GM19025 (cell line): ENCODE measurements around the gene NTRK2.

Experiments
- ATAC-seq: cut with Tn5 transposase; IDR thresholded peaks from one replicate; pipeline ENCODE4 v1.9.1; 2021; ENCODE audit warnings: mild to moderate bottlenecking, low read depth, moderate library complexity; ENCODE audit not compliant: unreplicated experiment

NTRK2 gene

DNA sequence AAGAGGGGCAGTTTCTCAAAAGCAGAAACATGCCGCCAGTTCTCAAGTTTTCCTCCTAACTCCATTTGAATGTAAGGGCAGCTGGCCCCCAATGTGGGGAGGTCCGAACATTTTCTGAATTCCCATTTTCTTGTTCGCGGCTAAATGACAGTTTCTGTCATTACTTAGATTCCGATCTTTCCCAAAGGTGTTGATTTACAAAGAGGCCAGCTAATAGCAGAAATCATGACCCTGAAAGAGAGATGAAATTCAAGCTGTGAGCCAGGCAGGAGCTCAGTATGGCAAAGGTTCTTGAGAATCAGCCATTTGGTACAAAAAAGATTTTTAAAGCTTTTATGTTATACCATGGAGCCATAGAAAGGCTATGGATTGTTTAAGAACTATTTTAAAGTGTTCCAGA lies 142.8 kb downstream of the NTRK2 start:
- no peak for ATAC-seq

DNA sequence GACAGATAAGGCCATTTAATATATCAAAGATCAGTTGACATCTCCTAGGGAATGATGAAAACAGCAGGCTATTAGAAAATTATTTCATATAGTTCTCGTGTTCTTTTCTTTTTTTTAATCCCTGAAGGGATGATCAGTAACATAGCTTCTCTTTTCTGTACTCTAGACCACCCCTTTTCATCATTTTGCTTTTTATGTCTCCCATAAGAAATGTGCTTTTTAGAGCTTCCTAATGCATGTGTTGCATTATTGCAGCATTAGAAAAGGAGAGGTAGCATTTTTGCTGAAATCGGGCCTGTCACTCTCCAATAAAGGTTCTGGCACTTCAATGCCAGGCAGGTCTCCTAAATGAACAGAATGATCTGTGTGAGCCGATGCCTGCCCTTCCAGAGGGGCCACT lies 143.3 kb downstream of the NTRK2 start:
- ATAC-seq, result no peak

DNA sequence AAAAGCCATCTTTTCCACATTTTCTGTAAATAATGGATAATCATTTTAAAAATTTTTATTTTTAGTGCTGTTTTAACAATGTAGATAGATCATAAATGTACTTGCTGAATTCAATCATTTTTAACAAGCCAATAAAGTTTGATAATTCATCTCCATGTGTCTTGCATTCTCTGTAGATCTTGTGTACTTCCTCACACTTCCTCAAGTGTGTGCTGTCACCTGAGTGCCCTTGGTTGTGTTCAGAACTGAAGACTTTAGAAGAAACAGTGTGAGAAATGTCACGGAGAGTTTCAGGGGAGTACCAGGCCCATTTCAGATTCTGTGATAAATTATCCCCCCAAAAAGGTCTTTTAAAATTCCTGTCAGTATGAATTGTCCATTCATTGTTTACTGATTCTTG lies 146.0 kb downstream of the NTRK2 start:
- ATAC-seq, result no peak

DNA sequence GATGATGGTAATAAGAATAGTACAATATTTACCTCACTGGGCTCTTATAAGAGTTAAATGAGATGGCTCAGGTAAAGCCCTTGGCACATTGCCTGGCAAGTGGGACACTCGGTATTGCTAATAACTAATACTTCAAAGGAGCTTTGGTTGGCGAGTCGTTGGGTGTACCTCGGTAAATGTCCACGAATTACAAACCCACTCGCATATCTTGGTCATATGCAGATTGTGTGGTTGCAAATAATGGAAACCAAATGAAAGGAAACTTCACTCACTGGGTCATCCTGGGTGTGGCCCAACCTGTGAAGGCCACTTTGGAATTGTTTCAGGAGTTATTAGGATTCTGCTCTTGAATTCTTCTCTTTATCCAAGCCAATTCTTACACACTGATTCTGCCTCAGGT lies 147.5 kb downstream of the NTRK2 start:
- no peak for ATAC-seq

DNA sequence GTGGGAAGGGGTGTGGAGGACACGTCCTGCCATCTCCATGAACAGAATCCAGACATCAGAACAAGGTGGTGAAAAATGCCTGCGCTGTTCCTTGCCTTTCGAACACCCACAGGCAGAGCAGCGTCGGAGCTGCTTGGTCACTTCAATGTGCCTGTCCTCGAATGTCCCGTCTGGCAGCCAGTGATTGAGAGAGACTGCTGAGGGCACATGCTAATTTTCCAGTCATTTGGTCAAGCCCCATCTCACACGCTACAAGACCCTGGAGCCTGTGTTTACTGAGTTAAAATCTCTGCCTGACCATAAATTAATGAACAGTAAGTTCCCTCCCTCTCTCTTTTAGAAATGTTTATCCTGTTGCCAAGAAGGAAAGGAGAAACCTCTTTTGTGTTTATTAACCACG lies 149.3 kb downstream of the NTRK2 start:
- no peak for ATAC-seq

DNA sequence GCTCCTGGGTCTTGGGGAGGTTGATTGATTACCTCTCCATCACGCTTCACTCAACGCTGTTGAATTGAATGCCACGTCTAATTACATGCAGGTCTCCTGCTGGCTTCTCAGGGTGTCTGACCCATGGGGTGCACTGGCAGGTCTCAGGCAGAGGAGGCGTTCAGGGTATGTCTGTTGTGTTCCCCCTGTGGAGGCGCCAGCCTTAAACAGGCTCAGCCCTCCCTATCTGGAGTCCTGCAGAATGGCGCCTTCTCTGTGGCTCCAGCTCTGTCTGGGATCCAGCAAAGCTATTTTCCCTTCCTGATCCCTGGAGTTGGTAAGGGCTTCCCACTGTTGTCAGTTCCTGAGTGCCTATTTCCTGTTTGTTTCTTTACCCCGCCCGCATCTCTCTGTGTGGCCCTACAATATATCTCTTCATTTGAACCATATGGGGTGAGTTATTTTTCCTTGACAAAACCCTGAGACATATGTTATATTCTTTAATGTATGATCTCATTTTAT lies 150.0 kb downstream of the NTRK2 start:
- ATAC-seq, result no peak

DNA sequence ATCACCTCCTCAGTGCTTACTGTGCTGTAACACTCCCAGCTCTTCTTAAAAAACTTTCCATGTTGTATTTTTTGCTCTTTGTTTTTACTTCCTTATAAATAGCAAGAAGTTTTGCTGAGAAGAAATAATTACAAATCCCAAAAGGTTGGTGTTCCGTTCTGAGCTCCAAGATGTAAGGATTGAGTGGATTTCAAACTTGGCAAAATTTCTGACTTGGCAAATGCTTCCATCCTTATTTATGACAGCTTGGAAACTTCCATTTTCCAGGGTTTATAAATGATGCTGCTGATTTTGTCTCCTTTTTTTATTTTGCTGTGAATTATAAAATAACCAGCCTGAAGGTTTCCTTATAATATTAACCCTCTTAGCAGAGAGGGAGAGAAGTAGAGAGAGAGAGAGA lies 151.9 kb downstream of the NTRK2 start:
- no peak for ATAC-seq

DNA sequence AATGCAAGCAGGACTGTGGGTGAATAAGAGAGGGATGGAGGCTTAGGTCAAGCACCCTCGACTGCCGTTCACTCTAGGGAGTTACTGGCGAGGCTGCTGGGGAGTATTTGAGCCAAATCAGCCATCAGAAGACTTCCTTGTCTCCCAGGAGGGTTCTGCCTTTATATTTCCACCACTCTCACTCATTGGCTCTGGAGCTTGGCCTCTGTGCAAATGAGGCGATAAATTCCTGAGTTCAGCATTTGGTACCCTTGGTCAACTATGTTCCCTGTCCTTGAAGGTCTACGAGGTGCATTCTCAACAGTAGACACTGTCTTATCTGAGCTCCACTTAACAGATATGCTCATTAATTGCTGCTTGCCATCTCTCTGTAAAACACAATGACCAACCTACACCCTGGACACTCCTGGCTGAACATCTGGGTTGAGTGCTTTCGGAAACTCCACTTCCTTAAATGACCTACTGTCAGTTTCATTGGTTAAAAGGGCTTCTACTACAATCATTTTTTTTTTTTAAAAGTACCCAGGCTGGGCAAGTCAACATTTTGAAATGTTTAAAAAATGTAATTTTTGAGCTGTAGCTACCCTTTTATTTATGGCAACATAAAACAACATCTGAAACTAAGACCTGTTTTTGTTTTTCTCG lies 153.2 kb downstream of the NTRK2 start:
- no peak for ATAC-seq

DNA sequence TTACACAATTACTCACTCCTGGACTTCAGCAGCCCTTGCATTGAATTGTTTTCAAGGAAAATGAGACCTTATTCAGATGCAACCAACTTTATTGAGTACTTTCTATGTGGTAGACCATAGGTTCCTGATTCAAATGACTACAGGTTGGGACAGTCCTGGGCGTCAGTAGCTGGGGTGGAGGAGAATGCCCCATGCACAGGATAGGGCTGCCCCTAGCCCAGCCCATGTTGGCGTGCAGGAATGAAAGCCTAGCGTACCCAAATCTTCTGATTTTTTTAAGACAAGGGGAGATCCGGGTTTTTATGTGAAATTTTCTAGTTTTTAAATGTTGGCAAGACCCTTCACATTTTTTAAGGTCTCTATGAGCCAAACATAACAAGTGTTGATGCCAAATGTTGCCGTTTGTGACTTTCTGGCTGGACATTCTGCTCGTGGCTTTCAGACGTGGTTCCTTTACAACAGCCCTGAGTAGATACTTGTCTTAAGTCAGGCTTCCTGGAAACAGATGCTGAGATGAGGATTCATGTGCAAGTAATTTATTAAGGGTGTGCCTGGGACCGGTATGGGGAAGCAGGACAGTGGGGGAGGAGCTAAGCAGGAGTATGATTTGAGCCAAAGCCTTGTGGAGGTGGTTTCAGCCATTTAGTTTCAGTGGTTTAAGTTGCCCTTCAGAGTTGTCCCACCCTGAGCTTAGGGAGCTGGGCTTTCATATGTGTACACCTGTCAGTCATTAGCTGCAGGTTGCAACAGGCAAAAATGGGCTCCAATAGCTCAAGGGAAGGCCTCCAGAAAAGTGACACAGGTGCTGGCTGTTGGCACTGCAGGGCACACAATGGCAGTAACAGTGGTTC lies 154.1 kb downstream of the NTRK2 start:
- ATAC-seq, result peak; percentile 61

DNA sequence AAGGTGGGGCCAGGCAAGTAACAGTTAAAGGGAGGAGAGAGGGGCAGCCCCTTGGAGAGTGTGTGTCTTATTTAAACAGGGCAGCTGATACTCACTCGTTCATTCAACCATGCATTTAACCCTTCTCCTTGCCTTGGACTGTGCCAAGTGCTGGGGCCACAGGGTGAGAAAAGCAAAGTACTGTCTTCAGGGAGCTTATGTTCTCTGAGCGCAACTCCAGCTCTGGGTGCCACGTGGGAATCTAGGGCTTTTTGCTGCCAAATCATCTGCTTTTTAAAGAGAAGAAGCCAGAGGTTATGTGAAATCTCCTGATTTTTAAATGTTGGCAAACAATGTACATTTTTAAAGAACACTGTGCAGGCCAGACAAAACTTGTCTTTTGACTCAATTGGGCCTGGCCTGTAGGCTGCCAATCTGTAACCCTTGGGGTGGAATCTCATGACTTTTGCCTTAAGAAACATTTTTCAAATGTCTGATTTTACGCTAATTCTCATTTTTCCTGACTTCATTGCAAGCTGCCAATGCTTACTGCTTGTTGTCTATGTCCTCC lies 157.8 kb downstream of the NTRK2 start:
- no peak for ATAC-seq

DNA sequence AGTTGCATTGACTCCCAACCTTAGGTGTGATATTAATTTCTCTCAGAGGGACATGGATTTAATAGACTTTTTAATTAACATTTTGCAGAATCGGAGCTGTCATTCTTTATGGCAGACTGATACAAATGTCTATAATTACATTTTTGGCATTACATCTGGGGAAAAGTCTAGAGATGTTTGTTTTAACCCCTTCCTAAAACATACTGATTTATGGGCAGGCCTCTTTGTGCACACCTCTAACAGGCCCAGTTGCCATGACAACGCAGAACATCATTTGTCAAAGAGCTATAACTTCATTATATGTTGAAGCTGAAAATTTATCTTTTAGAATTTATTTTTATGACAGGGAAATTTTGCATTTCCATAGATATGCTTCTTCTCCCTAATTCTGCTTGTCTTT lies 158.5 kb downstream of the NTRK2 start:
- ATAC-seq, result no peak

DNA sequence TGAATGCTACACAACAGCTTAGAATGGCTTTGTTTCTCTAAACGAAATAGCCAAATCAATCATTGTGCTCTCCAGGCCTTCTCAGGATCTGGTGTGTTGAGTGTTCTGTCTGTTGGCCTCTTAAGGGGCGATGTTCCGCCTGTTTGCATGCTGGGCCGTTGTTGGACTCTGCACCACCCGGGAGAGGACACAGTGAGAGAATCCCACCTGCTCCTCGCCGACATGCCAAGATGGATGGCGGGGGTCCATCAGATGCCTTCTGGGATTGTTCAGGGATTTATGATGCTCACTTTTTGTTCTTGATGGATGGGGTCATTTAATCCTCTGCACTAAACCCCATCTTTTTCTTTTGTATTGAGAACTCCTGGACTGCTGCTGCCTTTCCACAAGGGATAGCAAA lies 159.9 kb downstream of the NTRK2 start:
- ATAC-seq, result no peak

DNA sequence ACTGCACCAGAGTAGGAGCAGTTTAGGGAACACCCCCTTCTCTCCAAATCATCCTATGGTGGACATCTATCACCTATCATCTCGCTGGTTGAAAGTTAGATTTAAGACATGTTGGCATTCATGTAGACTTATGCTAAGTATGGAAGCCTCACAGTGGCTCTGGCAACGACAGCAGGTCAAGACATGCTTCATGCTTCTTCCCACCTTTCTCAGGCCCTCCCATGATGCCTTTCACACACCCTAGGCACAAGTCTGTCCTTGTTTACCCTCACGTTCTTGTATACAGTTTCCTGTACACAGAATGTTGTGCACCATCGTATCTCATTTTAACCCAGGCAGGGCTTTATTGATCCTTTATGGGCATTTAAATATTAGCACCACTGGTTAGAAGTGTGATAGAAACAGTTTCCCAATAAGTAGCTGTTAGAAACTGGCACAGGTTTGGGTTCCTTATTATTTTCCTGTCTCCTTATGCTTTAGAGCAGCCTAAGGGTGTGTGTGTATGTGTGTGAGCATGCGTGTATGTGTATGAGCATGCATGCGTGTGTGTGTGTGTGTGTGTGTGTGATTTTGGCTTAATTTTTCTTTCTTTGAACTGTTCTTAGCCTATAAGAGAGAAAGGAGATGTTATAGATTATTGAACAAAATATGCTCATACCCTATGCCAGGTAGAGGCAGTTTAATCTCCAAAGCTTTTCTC lies 160.6 kb downstream of the NTRK2 start:
- no peak for ATAC-seq

DNA sequence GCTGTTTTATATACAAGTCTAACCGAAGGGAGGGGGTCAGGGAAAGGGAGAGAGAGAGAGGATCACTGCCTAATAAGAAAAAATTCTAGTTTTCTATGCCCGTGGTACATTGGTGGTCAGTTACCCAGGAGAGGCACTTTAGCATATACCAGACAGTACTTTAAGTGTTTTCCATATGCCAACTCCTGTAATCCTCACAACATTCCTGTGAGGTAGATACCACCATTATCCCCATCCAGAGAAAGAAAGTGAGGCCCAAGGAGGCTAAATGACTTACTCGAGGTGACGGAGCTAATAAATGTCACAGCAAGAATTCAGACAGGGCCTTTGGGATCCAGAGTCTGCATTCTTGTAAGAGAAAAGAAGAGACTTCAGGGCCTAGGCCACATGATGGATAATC lies 161.8 kb downstream of the NTRK2 start:
- no peak for ATAC-seq

DNA sequence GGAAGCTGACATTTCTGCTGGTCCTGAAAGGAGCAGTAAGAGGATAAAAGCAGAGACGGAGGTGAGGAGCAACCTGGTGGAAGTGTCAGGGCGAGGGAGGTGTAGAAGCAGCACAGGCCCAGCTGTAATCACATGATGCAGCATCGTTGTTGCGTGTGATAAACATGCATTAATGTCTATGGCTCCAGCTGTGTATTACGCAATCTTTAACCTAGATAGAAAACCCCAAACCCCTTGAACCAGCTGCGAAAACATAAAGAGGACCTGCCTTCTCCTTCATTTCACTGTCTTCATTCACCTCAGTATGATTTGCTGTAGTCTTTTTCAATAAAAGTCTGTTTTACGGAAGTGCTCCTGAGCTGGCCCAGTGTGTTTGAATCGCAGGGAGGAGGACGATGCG lies 162.9 kb downstream of the NTRK2 start:
- ATAC-seq, result no peak

DNA sequence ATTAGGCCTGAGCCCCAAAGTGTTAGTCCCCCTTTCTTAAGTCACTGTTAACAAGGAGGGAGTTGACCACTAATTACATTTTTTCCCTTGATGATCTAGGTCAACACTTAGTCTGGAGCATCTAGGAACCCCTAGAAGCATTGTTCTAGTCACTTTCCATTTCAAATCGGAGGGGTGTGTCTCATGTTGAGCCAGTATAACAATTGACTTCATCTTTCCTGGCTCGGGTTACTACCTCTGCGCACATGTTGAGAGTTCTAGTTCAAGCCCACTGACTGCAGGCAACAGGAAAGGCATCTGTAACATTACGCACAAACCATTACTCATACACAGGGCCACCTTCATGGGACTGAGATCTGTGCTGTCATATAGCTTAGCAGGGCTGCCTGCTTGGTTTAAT lies 164.9 kb downstream of the NTRK2 start:
- no peak for ATAC-seq

DNA sequence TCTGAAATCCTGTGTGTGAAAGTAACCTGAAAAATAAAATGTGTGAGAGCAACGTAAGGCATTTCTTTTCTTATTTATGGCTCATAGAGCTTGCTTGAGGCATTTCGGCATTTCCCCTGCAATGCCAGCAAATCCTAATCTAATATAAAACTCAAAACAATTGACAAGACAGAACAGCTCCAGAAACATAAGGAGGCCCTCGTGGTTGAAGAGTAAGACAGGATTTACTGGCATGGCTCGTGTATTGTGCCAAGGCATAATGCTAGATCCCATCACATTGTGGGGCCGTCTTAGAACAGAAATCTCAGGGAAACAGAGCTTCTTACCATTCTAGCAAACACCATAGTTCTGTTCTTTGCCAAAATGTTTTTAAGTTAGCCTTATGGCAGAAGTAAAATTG lies 166.2 kb downstream of the NTRK2 start:
- ATAC-seq, result no peak

DNA sequence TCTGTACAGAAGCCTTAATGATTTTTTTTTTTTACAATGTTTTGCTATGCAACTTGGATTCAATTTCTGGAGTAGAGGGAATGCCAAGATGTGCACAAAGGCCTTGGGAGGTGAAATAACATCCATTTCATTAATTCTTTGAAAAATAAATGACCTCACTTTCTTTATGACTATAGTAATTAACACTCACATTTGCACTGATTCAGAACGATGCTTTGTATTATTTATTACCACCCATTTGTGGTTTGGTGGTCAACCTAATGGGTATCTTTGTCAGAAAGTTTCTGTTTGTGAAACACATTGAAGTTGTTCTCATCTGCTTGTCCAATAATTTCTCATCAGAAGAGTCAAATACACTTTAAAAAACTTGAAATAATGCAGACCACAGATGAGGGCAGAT lies 169.3 kb downstream of the NTRK2 start:
- ATAC-seq, result no peak

DNA sequence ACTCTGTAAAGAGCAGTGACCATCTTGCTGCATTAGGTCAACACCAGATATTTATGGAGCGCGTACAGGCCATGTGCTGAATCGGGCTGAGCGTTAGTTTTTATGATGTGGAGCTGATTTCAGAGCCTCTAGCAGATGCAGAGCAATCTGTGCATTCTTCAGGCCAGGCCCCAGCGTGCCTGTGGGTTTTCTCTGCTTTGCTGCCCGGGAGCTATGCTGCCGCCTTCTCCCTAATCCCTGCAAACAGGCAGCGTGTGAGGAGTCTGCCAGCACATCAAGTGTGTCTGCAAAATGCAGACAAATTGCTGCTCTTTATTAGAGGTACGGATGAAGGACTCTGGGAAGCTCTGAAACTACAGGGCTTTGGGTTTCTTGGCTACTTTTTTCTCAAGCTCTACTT lies 170.0 kb downstream of the NTRK2 start:
- ATAC-seq, result no peak

DNA sequence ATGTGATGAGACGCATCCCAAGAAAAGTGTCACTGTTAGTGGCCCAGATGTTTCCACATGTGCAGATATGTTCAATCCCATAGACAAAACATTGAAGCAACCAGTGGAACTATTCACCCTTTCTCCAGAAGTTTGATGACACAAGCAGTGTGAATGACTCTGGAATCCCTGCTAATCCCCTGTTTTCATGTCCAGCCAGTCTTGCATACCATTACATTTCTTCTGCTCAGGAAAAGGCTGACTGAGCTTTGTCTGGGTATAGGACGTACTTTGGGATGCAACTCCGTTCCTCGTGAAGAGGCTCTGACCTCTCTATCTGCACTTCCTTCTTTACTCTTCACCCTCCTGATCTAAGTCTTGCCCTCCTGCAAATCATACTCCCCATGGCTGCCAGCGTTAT lies 172.4 kb downstream of the NTRK2 start:
- no peak for ATAC-seq

DNA sequence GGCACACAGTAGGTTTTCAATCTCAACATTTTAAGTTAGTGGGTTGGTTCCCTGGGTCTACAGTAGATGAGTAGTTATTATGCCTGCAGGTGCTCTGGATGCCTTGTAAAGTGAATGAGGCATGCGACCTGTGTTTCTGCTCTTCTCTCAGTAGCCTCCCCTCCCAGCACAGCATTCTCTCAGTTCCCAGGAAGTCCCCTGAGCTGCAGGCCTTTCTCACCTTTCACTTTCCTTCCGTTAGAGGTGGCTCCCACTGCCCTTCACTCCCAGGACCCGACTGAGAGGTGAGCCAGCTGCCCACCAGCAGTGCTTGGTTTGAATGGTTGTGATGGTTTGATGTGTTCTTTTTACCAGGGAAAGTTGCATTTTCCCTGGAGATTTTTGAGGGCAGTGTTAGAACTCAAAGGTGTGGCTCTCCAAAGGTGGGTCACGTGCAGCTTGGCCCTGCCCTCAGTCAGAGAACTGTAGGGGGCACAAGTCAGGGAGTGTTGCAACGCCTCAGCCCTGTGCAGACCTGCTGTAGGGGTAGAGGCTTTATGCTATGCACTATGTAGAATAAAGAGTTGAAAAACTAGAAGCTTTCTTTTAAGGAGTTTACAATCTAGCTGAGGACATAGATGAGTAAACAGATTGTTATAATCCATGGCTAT lies 173.8 kb downstream of the NTRK2 start:
- ATAC-seq, result no peak
